ENCODE results near the gene GLRX3. TPM values are rescaled to one million over a fixed set of nuclear protein-coding genes. Genes with fewer than 3 reads are reported as not detected.
"Not testable (repeated sequence)": the region's sequence is repeated elsewhere in the genome, so short reads cannot be mapped to it uniquely, and the experiment has no call there.

The GLRX3 gene
- total RNA-seq, 1 experiment from 2014 or later, result 188 TPM

DNA sequence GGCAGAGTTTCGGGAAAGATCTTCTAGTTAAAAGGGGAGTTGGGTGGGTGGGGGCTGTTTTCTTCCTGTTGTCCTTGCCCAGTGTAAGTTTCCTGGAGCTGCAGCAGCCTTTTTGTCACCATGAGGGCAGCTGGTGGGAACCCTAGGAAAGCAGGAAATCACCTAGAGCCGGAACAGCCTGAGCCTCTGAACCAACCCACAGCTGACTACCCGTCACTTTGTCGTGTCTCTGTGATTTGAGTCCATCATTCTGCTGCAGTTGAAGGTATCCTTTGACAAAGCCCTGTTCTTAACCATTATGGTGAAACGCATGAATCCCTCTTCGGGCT, 24.4 kb upstream of the GLRX3 start:
- BruUV-seq (replicated peaks), result no TSS peak
- in situ Hi-C loops (cut with HindIII; ENCODE audit: low pct_unique_long_range_greater_than_20kb, low sequenced_read_pairs), result no loop called here
- peak overlapping the region; percentile 77 to 91 for H3K4me3 ChIP-seq (ENCODE audit: low read depth in 2 of 2, low read length in 2 of 2)
- no peaks in the 10 kb centered on the region for H3K9me3 ChIP-seq (ENCODE audit: control insufficient read depth, insufficient read depth, low read depth, low read length)
- TF ChIP-seq, protein P1, sequence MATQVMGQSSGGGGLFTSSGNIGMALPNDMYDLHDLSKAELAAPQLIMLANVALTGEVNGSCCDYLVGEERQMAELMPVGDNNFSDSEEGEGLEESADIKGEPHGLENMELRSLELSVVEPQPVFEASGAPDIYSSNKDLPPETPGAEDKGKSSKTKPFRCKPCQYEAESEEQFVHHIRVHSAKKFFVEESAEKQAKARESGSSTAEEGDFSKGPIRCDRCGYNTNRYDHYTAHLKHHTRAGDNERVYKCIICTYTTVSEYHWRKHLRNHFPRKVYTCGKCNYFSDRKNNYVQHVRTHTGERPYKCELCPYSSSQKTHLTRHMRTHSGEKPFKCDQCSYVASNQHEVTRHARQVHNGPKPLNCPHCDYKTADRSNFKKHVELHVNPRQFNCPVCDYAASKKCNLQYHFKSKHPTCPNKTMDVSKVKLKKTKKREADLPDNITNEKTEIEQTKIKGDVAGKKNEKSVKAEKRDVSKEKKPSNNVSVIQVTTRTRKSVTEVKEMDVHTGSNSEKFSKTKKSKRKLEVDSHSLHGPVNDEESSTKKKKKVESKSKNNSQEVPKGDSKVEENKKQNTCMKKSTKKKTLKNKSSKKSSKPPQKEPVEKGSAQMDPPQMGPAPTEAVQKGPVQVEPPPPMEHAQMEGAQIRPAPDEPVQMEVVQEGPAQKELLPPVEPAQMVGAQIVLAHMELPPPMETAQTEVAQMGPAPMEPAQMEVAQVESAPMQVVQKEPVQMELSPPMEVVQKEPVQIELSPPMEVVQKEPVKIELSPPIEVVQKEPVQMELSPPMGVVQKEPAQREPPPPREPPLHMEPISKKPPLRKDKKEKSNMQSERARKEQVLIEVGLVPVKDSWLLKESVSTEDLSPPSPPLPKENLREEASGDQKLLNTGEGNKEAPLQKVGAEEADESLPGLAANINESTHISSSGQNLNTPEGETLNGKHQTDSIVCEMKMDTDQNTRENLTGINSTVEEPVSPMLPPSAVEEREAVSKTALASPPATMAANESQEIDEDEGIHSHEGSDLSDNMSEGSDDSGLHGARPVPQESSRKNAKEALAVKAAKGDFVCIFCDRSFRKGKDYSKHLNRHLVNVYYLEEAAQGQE (IDR thresholded peaks at IDR 0.05; ENCODE audit: insufficient read depth in 1 of 2, low read depth in 2 of 2, low read length in 1 of 2), result no peak
- no peak for TF ChIP-seq POLR2AphosphoS5 (IDR thresholded peaks at IDR 0.05; ENCODE audit: low read depth, low read length)
- TF ChIP-seq SIN3A (IDR thresholded peaks at IDR 0.05; ENCODE audit: borderline replicate concordance, insufficient read depth, low read depth, low read length), result no peak
- TF ChIP-seq TCF7L2 (IDR thresholded peaks at IDR 0.05; ENCODE audit: low read depth, low read length), result no peak
- TF ChIP-seq, protein P2, sequence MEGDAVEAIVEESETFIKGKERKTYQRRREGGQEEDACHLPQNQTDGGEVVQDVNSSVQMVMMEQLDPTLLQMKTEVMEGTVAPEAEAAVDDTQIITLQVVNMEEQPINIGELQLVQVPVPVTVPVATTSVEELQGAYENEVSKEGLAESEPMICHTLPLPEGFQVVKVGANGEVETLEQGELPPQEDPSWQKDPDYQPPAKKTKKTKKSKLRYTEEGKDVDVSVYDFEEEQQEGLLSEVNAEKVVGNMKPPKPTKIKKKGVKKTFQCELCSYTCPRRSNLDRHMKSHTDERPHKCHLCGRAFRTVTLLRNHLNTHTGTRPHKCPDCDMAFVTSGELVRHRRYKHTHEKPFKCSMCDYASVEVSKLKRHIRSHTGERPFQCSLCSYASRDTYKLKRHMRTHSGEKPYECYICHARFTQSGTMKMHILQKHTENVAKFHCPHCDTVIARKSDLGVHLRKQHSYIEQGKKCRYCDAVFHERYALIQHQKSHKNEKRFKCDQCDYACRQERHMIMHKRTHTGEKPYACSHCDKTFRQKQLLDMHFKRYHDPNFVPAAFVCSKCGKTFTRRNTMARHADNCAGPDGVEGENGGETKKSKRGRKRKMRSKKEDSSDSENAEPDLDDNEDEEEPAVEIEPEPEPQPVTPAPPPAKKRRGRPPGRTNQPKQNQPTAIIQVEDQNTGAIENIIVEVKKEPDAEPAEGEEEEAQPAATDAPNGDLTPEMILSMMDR (IDR thresholded peaks at IDR 0.05), result no peak
- CTCF ChIA-PET, result no interaction called here
- intact Hi-C loops (cut with micrococcal nuclease; ENCODE audit: unreplicated experiment), result loop anchor here (2.0 kb wide), 1 partner anchor 25 kb away; the partner anchor contains the start of gene GLRX3
- no peak for ATAC-seq
- peak overlapping the region; percentile 99 for H3K27ac ChIP-seq (ENCODE audit: low read length)
- DNase-seq (ENCODE audit: low read depth, low spot score), result no peak
- peaks cover 9% of the 10 kb centered on the region for H3K4me1 ChIP-seq (ENCODE audit: control insufficient read depth, insufficient read depth, low read length)
- H3K36me3 ChIP-seq (ENCODE audit: control insufficient read depth, insufficient read depth, low read length), result no peaks in the 10 kb centered on the region
- no peaks in the 10 kb centered on the region for H3K27me3 ChIP-seq (ENCODE audit: control insufficient read depth, insufficient read depth, low read length)
- POLR2A ChIA-PET, result no interaction called here

DNA sequence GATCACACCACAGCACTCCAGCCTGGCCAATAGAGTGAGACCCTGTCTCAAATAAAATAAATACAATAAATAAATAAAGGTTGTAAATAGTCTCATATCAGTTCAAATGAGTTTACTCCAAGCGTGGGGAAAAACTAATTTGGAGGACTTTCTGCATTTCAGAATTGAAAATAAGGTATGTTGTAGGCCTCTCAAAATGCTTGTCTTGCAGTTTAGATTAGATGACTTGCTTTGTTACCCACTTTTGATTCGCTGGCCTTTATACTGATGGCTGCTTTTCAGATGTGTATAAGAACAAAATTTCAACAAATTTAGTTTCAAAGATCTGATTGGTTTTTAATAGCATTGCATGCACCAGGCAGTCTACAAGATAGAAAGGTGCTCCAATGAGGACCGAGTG, 23.4 kb upstream of the GLRX3 start:
- in situ Hi-C loops (cut with HindIII; ENCODE audit: low pct_unique_long_range_greater_than_20kb, low sequenced_read_pairs) (no loop called here), intact Hi-C loops (cut with micrococcal nuclease; ENCODE audit: unreplicated experiment) (no loop called here)
- CTCF ChIA-PET, result no interaction called here
- Histone ChIP-seq H3K27ac (ENCODE audit: low read length) (no peak overlapping the region), H3K27me3 (ENCODE audit: control insufficient read depth, insufficient read depth, low read length) (no peaks in the 10 kb centered on the region), H3K4me3 (ENCODE audit: low read depth in 2 of 2, low read length in 2 of 2) (no peak overlapping the region), H3K36me3 (ENCODE audit: control insufficient read depth, insufficient read depth, low read length) (no peaks in the 10 kb centered on the region), H3K4me1 (ENCODE audit: control insufficient read depth, insufficient read depth, low read length) (peaks cover 9% of the 10 kb centered on the region), H3K9me3 (ENCODE audit: control insufficient read depth, insufficient read depth, low read depth, low read length) (no peaks in the 10 kb centered on the region)
- ATAC-seq (no peak), DNase-seq (ENCODE audit: low read depth, low spot score) (no peak)
- no peak for TF ChIP-seq SIN3A (IDR thresholded peaks at IDR 0.05; ENCODE audit: borderline replicate concordance, insufficient read depth, low read depth, low read length)
- TF ChIP-seq, protein P1 (IDR thresholded peaks at IDR 0.05; ENCODE audit: insufficient read depth in 1 of 2, low read depth in 2 of 2, low read length in 1 of 2), result no peak
- no peak for TF ChIP-seq POLR2AphosphoS5 (IDR thresholded peaks at IDR 0.05; ENCODE audit: low read depth, low read length)
- TF ChIP-seq TCF7L2 (IDR thresholded peaks at IDR 0.05; ENCODE audit: low read depth, low read length), result no peak
- TF ChIP-seq, protein P2 (IDR thresholded peaks at IDR 0.05), result no peak
- POLR2A ChIA-PET, result no interaction called here
- BruUV-seq (replicated peaks), result no TSS peak

DNA sequence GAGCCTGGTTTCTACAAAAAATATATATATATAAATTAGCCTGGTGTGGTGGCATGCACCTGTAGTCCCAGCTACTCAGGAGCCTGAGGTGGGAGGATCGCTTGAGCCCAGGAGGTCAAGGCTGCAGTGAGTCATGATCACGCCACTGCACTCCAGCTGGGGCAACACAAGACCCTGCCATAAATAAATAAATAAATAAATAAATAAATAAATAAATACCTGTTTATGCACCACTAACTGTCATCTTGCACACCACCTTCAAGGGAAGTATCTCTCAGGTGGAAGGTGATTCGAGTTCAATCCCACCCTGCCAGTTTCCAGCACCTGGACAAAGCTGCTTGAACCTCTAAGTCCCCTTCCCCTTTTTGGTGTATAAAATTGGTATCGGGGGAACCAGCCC, 19.2 kb upstream of the GLRX3 start:
- H3K9me3 ChIP-seq (ENCODE audit: control insufficient read depth, insufficient read depth, low read depth, low read length); H3K27ac ChIP-seq (ENCODE audit: low read length); intact Hi-C loops (cut with micrococcal nuclease; ENCODE audit: unreplicated experiment); H3K4me3 ChIP-seq (ENCODE audit: low read depth in 2 of 2, low read length in 2 of 2); H3K4me1 ChIP-seq (ENCODE audit: control insufficient read depth, insufficient read depth, low read length); ATAC-seq; BruUV-seq (replicated peaks); H3K36me3 ChIP-seq (ENCODE audit: control insufficient read depth, insufficient read depth, low read length); H3K27me3 ChIP-seq (ENCODE audit: control insufficient read depth, insufficient read depth, low read length); DNase-seq (ENCODE audit: low read depth, low spot score); in situ Hi-C loops (cut with HindIII; ENCODE audit: low pct_unique_long_range_greater_than_20kb, low sequenced_read_pairs); POLR2A ChIA-PET: not testable (repeated sequence)
- CTCF ChIA-PET, result interaction anchor here (1.1 kb wide), 1 partner anchor 11 kb away, joined by 3 read pairs; no protein-coding TSS in a partner anchor

DNA sequence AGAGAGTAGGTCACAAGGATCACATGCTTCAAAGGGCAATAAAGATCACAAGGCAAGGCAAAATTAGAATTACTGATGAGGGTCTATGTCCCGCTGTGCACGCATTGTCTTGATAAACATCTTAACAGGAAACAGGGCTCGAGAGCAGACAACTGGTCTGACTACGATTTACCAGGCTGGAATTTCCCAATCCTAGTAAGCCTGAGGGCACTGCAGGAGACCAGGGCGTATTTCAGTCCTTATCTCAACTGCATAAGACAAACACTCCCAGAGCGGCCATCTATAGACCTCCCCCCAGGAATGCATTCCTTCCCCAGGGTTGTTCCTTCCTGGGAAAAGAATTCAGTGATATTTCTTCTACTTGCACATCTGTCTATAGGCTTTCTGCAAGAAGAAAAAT, 18.7 kb upstream of the GLRX3 start:
- H3K27ac ChIP-seq (ENCODE audit: low read length); in situ Hi-C loops (cut with HindIII; ENCODE audit: low pct_unique_long_range_greater_than_20kb, low sequenced_read_pairs); POLR2A ChIA-PET; H3K4me3 ChIP-seq (ENCODE audit: low read depth in 2 of 2, low read length in 2 of 2); H3K4me1 ChIP-seq (ENCODE audit: control insufficient read depth, insufficient read depth, low read length); ATAC-seq; CTCF ChIA-PET; H3K36me3 ChIP-seq (ENCODE audit: control insufficient read depth, insufficient read depth, low read length); BruUV-seq (replicated peaks); H3K27me3 ChIP-seq (ENCODE audit: control insufficient read depth, insufficient read depth, low read length); H3K9me3 ChIP-seq (ENCODE audit: control insufficient read depth, insufficient read depth, low read depth, low read length); DNase-seq (ENCODE audit: low read depth, low spot score); intact Hi-C loops (cut with micrococcal nuclease; ENCODE audit: unreplicated experiment): not testable (repeated sequence)

All from Panc1 (cell line).